Calu3 (cell line): ENCODE measurements around the gene HSDL1. TPM values are rescaled to one million over a fixed set of nuclear protein-coding genes. Genes with fewer than 3 reads are reported as not detected.

ENCODE experiments used
- BruUV-seq: library from RNA; stranded (reverse); fragments of 400-500 nt; replicated peaks from 2 replicates; lab custom pipeline; 2021; lab: Mats Ljungman, UMichigan
- CTCF ChIA-PET: fragments of 300-600 bp; sonication (Branson Sonifier 250); formaldehyde crosslinking; loops from one replicate; lab custom pipeline; 2022; ENCODE audit warnings: antibody characterized with exemption; lab: Charles Lee
- DNase-seq: peaks from one replicate; pipeline ENCODE4 v3.0.0; 2022
- H3K27ac Mint-ChIP-seq: one replicate; pipeline ENCODE4 v1.8.0; 2022; ENCODE audit warnings: mixed read lengths; ENCODE audit not compliant: unreplicated experiment
- H3K27me3 Mint-ChIP-seq: one replicate; pipeline ENCODE4 v1.8.0; 2022; ENCODE audit warnings: mixed read lengths; ENCODE audit not compliant: unreplicated experiment
- H3K36me3 Mint-ChIP-seq: one replicate; pipeline ENCODE4 v1.8.0; 2022; ENCODE audit warnings: mild to moderate bottlenecking, moderate library complexity, mixed read lengths; ENCODE audit not compliant: insufficient read depth, unreplicated experiment
- H3K4me1 Mint-ChIP-seq: one replicate; pipeline ENCODE4 v1.8.0; 2022; ENCODE audit warnings: mild to moderate bottlenecking, low read depth, mixed read lengths; ENCODE audit not compliant: unreplicated experiment
- H3K4me3 Mint-ChIP-seq: one replicate; pipeline ENCODE4 v1.8.0; 2022; ENCODE audit warnings: mild to moderate bottlenecking, low read depth, moderate library complexity, mixed read lengths; ENCODE audit not compliant: unreplicated experiment
- H3K9me3 Mint-ChIP-seq: one replicate; pipeline ENCODE4 v1.8.0; 2022; ENCODE audit warnings: low read depth, mixed read lengths; ENCODE audit not compliant: unreplicated experiment
- intact Hi-C: fragments of 100-400 bp; cut with micrococcal nuclease; formaldehyde crosslinking; loops from one replicate; pipeline ENCODE4 v1.10.0; 2022; ENCODE audit not compliant: unreplicated experiment
- total RNA-seq: library from RNA; stranded (reverse); gene quantifications from 2 replicates; pipeline ENCODE4 v1.2.3, GENCODE V29; 2022
- TF ChIP-seq, protein P1 (sequence below): fragments of 200-600 bp; IDR thresholded peaks from one replicate; pipeline ENCODE4 v1.8.0; 2022; ENCODE audit warnings: antibody characterized with exemption; ENCODE audit not compliant: unreplicated experiment

The HSDL1 gene
- total RNA-seq, 1 experiment from 2014 or later = 20.8 TPM

DNA sequence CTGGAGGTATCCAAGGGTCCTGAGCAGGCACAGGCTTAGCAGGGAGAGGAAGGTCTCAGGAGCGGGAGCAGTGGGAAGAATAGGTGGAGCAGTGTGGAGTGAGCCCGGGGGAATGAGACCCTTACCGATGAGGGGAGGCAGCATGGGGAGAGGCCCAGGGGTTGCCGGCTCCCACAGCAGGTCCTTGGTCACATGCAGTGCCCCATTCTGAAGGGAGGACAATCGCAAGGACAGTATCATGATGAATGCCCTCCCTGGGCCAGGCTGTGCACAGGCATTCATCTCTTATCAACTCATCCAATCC, 38.5 kb upstream of the HSDL1 start:
- no peak overlapping the region for H3K4me3 Mint-ChIP-seq
- CTCF ChIA-PET = no interaction called here
- H3K27ac Mint-ChIP-seq = no peak overlapping the region
- no peaks in the 10 kb centered on the region for H3K27me3 Mint-ChIP-seq
- intact Hi-C loops = no loop called here
- TF ChIP-seq, protein P1, sequence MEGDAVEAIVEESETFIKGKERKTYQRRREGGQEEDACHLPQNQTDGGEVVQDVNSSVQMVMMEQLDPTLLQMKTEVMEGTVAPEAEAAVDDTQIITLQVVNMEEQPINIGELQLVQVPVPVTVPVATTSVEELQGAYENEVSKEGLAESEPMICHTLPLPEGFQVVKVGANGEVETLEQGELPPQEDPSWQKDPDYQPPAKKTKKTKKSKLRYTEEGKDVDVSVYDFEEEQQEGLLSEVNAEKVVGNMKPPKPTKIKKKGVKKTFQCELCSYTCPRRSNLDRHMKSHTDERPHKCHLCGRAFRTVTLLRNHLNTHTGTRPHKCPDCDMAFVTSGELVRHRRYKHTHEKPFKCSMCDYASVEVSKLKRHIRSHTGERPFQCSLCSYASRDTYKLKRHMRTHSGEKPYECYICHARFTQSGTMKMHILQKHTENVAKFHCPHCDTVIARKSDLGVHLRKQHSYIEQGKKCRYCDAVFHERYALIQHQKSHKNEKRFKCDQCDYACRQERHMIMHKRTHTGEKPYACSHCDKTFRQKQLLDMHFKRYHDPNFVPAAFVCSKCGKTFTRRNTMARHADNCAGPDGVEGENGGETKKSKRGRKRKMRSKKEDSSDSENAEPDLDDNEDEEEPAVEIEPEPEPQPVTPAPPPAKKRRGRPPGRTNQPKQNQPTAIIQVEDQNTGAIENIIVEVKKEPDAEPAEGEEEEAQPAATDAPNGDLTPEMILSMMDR = no peak
- H3K36me3 Mint-ChIP-seq = peaks cover 43% of the 10 kb centered on the region
- no TSS peak for BruUV-seq
- H3K9me3 Mint-ChIP-seq = no peaks in the 10 kb centered on the region
- peaks cover 9% of the 10 kb centered on the region for H3K4me1 Mint-ChIP-seq
- DNase-seq = no peak

DNA sequence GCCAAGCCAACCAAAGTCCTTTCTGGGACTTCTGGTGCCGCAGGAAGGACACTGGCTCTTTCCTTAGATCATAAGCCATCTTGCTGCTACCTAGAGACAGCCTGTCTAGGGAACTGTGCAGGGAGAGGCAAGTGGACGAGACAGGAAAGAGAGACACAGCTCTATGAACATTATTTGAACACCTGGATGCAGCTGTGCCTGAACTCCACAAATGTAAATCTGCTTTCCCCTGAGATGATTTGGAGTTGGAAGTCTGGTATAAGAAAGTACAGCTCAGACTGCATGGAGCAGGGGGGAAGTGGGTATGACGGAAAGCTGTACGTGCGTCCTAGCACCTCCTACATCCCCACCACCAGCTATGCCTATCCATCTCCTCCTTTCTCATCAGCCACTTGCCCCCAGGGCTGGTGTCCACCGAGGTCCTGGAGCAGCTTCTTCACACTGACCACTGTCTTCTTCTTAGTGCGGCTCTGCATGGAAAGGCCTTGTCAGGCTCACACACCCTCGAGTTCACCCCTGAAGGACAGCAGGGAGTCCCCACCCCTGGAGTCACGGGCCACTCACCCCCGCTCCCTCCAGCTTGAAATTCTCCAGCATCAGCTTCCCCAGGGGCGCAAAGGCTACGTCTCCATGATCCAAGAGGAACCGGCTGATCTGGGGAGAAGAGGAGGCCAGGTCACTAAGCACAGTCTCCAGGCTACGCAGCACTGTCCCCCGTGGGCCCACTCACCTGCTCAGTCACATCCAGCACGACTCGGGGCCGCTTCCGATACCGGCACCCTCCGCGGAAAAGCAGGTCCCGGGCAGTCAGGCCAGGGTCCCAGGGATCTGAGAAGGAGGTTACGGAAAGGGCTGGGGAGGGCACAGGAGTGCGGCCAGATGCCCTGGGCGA, 37.9 kb upstream of the HSDL1 start:
- TF ChIP-seq, protein P1 = no peak
- no peak overlapping the region for H3K4me3 Mint-ChIP-seq
- BruUV-seq = no TSS peak

DNA sequence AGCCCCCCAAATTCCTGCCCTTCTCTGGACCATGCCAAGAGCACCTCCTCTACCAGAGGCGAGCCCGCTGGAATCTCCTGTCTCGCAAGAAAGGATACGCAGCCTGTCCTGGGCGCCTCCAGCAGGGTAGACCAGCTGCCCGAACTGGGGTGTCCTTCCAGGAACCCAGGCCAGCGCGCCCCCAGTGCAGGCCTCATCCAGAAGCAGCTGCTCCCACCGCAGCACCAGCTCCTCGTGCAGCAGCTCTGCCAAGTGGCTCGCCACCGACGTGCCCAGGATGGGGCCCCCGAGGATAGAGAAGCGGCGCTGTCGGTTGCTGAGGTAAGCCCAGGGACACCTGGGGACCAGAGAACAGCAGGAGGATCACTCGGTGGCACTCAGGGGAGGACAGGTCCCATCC, 37.1 kb upstream of the HSDL1 start:
- H3K4me1 Mint-ChIP-seq = peaks cover 9% of the 10 kb centered on the region
- intact Hi-C loops = no loop called here
- H3K27me3 Mint-ChIP-seq = no peaks in the 10 kb centered on the region
- no peaks in the 10 kb centered on the region for H3K9me3 Mint-ChIP-seq
- no peak for DNase-seq
- CTCF ChIA-PET = no interaction called here
- TF ChIP-seq, protein P1 = no peak
- no peak overlapping the region for H3K4me3 Mint-ChIP-seq
- BruUV-seq = no TSS peak
- peaks cover 53% of the 10 kb centered on the region for H3K36me3 Mint-ChIP-seq
- H3K27ac Mint-ChIP-seq = no peak overlapping the region

More for the DNA sequence above, 37.9 kb upstream of the HSDL1 start:
- no peak for DNase-seq
- CTCF ChIA-PET = no interaction called here
- peaks cover 9% of the 10 kb centered on the region for H3K4me1 Mint-ChIP-seq
- H3K27me3 Mint-ChIP-seq = no peaks in the 10 kb centered on the region
- peaks cover 49% of the 10 kb centered on the region for H3K36me3 Mint-ChIP-seq
- no peaks in the 10 kb centered on the region for H3K9me3 Mint-ChIP-seq
- intact Hi-C loops = no loop called here
- no peak overlapping the region for H3K27ac Mint-ChIP-seq

DNA sequence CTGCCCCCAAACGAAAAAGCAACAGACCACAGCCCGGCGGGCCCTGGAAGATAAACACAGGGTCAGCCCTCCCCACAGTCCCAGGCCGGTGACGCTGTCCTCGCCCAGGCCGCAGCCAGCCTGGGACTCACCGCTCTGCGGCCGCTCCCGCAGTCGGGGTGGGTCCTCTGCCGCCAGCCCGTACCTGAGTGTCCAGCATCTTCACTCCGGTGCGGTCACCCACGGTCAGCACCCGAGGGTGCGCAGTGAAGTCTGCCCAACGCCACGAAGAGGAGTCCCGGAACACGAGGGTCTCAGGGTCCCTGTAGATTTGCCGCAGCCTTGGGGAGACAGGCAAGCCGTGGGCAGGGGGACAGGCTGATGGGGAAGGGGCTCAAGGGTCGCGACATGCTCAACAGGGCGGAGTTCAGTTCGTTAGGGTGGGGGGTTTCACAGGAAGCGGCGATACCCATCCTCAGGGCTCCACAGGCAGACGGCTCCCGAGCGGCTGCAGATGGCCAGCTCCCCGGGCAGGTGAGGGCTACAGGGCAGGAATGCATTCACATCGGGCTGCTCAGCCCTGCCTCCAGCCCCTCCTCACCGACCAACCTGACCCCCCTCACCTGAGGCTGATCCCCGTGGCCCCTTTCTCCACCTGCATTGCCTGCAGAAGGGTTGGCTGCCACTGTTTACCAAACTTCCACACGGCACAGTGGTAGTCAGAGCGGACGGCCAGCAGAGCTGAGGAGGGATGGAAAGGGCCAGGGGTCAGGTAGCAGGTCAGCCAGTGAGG, 36.4 kb upstream of the HSDL1 start:
- BruUV-seq = no TSS peak
- Mint-ChIP-seq H3K4me3 (no peak overlapping the region), H3K27me3 (no peaks in the 10 kb centered on the region), H3K36me3 (peaks cover 45% of the 10 kb centered on the region), H3K4me1 (peaks cover 9% of the 10 kb centered on the region), H3K9me3 (no peaks in the 10 kb centered on the region), H3K27ac (no peak overlapping the region)
- CTCF ChIA-PET = no interaction called here
- DNase-seq = no peak
- intact Hi-C loops = no loop called here
- TF ChIP-seq, protein P1 = no peak
